ENCODE measurements around the gene HIVEP3.

HIVEP3 gene

DNA sequence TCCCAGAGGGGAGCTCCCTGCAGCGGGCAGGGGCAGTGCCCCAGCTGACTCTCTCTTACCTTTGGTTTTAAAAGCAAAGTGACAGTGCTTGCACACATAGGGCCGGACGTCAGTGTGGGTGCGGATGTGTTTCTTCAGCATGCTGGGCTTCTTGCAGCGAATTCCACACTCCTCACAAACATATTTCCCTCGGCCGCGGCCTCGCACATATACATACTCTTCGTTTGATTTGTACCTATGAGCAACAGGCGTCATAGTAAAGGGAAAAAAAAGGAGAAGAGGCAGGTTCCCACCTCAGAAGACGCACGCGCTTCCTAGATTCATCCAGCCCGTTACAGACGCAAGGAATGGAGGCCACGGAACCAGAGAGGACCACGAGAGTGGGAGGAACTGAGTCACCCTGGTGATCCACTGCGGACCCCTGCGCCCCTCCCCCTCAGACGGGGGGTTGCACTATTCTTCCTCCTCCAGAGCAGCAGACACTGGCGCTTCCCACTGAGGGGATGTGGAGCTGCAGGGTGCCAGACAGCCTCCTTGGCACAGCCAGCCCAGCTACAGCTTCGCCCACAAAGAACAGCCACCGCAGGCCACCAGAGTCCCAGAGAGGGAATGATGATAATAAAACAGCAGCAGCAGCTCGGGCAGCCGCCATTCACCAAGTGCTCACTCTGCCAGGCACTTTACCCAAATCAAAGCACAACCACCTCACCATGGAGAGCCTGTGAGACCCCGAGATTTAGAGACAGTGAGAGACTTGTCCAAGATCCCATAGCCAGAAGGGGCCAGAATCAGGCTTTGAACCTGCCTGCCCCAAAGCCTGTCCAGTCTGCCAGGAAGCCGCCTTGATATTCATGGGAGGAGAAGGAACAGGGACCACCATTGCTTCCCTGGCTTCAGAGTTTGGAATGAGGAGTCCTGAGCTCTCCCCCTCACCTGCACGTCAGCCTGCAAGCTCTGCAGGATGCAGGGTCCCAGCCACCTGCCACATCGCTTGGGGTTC, 393.7 kb downstream of the HIVEP3 start:
- no peak for DNase-seq

DNA sequence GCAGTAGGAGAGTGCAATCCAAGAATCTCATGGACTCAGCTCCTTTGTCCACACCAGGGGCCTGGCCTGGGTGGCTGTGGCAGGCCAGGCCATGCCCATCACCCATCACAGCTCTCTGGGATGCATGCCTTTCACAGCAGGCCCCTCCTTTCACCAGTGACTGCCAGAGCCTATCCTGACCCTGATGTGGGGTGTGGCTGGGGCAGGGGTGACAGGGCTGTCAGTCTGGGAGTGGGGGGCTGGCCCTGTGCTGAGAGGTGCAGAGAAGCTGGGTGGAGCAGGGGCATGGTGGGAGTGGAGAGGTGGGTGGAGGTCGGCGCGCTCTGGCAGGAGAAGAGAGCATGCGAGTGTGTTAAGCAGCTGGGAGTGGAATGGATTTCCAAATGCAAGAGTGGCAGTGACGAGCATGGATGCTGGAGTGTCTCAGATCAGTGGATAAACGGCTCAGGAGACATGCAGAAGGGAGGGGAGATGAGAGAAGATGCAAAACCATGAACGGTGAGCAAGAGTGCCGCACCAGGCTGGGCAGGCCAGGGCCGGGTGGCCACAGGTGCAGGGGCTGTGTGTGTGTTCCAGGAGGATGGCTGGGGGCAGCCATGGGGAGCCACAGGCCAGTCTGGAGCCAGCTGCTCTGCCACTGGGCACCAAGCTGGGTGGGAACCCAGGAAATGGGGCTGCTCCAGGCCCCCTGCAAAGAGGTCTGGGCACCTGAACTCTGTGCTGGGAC, 394.6 kb downstream of the HIVEP3 start:
- no peak for DNase-seq

DNA sequence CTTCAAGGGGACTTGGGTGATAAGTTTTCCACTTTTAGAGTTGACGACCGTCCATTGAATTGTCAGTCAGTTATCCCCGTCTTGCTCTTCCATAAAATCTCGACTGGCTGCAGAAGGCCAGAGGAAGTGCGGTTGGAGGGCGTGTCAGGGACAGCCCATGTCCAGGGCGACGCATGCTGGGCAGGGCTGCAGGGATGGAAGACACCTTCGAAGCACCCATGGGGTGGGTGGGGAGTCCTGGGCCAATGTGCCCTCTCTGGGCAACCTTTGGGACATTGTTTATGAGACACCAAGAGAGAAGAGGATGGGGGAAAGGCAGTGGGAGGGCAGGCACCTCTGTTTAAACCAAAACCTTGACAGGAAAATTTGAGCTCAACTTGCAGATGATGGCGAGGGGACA, 395.7 kb downstream of the HIVEP3 start:
- DNase-seq: no peak

DNA sequence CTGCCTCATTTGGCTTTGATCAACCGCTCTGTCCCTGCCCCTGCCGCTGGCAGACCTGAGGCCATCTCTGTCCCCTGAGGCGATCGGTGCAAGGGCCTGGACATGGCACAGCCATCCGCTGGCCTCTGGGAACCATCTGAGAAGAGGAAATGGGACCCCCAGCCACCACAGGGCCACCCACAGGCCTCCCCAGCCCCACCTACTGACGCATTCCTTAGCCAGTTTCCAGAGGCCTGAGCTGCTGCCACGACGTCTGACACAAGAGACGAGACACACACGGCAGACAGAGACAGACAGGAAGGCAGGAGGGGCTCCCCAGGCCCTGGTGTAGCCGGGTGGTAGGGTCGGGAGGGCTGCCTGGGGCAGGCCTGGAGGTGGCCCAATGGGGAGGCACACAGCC, 397.0 kb downstream of the HIVEP3 start:
- DNase-seq: no peak

DNA sequence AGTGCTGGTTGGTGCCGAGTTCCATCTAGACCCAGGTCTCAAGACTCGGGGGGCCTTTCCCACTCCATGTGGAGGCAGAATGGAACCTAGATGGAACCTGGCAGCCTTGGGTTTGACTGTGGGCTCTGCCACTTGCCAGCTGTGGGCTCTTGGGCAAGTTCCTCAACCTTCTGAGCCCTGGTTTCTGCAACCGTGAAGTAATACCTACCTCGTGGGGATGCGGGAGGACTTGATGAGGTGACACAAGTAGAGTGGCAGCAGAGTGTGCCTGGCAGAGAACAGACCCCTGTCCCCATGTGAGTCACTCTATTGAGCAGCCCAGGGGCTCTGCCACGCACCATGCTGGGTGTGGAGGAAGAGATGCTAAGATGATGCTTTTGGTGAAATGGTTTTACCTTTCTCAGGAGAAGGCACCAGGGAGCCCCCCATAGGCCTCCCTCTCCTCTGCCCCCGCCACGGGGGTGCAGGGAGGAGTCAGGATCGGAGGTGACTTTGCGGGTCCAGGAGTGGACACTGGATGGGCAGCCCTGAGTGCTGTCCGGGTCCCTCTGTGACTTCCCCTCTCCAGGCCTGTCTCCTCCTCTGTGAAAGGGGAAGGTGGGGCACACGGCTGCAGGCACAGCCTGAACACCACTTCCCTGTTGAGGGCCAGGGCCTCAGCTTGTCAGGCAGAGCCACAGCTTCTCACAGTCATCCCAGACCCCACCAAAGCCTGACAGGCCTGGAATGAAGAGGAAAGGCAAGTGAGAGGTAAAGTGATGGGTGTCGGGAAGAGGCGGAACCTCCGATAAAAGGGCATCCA, 397.6 kb downstream of the HIVEP3 start:
- DNase-seq: no peak

DNA sequence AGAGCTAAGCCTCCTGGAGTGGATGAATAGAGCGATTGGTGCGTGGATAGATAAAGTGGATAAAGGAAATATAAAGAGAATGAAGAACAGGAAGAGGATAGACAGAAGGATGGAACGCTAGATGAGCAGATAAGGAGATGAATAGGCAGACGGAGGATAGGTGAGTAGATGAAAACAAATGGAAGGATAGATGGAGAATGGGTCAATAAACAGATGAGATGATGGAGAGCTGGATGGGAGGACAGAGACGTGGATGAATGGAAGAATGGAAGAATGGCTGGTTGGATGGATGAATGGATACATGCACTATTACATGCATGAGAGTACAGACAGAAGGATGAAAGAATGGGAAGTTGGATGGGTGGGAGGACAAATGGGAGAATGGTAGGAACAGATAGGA, 399.1 kb downstream of the HIVEP3 start:
- no peak for DNase-seq

DNA sequence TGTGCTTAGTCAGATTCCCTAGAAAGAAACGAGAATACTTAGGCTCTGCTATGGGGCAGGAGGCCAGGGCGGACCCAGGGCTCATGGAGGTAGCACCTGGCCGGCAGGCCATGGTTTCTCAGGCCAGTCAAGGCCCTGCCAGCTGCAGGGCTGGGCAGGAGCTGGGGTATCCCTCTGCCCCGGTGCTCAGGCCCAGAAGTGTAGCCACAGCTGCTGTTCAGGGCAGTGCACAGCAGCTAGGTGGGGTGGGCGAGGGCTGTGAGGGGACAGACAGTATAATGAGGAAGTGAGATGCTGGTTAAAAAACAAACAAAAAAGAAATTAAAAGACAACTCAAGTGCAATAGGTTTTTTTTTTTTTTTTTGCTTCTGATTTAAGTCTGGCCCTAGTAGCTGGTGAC, 400.3 kb downstream of the HIVEP3 start:
- DNase-seq: no peak

DNA sequence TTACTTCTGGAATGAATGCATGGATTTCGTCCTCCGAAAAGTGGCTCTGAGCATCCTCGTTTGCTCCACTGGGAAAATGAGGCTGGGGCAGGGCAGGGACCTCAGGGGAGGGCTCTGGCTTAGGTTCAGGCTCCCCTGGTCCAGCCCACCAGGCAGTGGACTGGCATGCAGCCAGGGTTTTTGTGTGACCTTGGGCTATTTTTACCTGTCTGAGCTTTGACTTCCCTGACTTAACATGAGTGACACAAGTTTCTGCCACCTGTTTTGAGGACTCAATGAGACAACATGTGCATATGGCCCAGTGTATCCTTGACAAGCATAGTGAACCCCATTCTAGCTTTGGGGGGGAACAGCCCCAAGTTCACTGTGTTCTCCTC, 401.7 kb downstream of the HIVEP3 start:
- no peak for DNase-seq

DNA sequence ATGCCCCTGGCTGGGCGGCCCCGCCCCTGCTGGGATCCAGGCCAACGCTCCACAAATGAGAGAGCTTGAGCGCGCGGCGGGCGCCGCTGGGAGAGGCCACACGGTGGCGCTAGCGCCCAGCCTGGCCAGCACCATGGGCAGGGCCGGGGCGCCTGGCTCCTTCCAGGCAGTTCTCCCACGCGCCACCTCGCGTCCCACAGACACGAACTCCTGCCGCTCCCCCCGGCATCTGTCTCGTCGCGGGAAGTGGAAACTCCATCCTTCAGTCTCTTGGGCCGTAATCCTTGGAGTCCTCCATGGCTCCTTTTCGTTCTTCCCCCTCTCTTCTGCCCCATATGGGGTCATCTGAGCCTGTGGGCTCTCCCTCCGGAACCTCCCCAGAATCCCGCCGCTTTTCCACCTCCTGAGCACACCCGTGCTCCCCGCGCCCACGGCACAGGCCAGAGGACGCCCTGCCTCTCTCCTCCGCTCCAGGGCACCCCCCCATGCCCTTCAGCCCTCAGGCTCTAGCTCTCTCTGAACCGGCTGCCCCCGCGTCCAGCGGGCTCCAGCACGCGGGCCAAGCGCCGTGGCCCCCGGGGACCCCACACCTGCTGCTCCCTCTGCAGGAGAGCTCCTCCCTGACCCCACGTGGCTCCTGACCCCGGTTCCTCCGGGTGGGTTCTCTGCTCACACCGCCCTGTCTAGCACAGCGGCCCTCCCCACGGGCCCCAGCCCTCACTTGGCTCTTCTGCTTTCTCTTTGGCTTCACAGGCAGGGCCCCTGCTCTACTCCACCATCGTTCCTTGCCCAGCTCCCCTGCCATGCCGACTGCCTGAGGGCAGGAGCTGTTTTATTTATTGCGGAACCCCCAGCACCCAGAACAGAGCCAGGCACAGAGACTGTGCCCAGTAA, 402.3 kb downstream of the HIVEP3 start:
- peak; percentile 82 for DNase-seq

DNA sequence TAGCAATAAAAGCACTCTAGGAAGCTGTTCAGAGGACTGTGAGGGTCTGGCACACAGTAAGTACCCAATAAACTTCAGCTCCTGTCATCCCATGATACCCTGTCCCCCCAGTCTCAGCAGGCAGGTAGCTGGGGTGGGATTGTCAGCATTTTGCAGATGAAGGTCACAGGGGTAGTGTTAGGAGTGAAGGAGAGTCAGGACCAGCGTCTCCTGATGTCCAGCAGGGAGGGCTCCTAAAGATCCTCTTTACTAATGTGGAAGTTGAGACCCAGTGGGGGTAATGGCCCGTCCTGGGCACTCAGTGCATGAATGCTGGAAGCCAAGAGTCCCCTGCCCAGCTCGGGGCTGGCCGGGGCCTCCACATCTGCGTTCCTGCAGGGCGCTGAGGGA, 402.9 kb downstream of the HIVEP3 start:
- DNase-seq: no peak

DNA sequence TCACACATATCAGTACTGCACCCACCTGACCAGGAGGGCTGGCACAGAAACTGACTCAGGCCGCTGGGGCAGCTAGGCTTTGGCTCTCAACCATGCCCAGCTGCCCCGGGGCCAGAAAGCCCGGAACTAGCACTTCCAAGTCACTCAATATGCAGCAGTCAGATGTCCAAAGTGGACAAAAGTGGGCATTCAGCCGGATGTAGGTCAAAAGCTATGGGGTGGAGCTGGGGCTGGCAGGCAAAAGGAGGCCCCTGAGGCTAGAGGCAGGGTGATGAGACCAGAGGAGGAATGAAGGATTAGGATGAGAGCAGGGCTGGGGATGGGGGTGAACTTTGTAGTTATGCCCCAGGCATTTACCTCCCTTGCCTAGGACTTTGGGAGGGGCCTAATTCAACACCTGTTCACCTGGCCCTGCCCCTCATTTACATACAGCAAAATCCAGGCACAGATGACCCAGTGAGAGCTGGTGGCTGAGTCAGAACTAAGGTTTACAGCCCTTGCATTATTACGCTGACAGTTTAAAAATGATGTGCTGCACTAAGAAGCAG, 403.5 kb downstream of the HIVEP3 start:
- no peak for DNase-seq

DNA sequence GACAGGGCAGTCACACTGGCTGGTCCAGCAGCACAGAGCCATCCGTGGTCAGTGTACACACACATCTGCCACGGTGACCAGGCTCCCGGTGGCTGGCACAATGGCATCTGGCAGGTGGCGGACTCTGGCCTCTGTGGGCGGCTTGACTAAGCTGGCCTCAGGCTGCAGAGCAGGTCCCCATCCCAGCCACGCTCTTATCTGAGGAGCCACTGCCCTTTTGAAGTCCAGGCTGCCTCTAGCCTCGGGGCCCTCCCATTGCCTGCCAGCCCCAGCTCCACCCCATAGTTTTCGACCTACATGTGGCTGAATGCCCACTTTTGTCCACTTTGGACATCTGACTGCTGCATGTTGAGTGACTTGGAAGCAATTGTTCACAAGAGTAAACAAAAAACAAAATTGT, 404.3 kb downstream of the HIVEP3 start:
- no peak for DNase-seq

DNA sequence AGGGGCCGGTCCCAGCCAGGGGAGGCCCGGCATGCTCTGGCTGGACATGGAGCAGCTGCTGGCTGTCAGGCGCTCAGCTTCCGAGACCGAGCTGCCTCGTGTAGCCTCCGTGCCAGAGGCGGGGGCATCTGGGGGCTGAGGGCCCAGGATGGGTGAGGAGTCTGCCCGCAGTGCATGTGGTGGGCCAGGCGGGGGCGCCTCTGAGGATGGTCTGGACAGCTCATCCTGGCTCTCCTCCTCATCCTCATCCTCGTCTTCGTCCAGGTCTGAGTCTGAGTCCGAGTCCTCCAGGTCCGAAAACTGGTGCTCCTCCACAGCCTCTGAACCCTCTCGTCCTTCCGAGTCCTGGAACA, 405.4 kb downstream of the HIVEP3 start:
- DNase-seq: peak; percentile 29

DNA sequence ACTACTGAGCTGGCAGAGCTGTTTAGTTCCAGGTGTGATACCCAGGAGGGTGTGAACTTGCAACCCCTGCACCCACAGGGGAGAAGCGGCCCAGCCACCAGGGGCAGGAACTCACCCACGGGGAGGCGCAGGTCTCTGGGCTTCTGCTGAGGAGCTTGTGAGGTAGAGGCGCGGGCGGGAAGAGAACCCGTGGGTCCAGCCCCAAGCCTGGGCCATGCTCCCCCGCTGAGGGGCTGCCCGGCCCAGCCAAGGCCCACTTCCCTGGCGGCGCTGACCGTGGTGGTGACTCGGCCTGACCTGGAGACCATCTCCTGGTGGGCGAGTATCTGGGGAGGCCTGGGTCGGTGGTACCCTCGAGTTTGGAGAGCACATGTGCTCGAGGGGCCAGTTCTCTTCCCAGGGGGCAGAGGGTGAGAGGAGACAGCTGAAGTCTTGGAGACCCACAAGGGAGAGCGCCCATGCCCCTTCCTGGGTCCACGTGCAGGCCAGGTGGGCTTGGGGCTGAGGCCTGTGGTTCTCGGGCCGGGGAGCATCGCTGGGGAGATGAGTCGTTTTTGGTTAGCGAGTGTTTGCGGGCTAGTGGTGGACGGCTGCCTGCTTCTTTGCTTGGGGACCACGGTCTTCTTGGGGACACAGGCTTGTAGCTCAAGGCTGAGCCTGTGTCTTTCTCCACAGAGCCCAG, 405.9 kb downstream of the HIVEP3 start:
- DNase-seq: no peak

DNA sequence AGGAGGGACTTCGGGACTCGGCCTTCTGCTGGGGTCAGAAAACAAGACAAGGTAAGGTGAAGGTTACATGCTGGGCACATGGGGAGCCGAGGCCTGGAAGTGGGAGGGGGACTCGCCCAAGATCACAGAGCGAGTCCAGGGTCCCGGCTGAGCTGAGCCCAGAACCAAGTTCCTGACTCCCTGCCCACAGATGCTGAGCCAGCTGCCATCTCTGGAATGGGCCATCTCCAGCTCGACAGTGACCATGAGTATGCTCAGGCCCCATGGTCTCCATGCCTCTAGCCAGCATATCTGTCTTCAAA, 407.5 kb downstream of the HIVEP3 start:
- DNase-seq: no peak

DNA sequence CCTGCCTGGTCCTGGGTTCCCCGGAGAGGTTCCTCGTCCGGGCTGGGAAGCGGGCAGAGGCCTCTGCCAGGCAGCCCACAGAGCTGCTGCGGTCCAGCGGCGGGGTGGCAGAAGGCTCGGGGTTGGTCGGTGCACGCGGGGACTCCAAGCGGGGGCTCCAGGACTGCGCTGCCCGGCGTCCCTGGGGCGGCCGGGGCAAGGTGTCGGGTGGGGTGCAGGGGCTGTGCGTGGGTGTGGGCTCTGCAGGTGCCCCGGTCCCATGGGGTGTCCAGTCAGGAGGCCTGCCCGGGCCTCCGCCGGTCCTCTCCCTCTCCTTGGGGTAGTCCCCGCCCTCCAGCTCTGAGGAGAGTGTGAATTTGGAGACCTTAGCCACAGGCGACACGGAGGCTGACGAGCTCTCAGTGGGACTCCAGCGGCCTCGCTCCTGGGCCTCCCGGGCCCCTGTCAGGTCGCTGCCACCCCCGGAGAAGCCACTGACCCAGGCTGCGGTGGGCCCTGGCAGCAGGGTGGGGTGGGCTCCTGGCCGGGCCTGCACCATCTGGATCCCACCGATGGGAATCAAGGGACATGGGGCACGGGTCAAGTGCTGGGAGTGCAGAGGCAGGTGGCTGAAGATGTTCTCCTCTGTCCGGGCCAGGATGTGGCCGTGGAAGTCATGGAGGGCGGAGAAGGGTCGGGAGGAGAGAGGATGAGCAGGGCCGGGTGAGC, 408.0 kb downstream of the HIVEP3 start:
- DNase-seq: no peak

DNA sequence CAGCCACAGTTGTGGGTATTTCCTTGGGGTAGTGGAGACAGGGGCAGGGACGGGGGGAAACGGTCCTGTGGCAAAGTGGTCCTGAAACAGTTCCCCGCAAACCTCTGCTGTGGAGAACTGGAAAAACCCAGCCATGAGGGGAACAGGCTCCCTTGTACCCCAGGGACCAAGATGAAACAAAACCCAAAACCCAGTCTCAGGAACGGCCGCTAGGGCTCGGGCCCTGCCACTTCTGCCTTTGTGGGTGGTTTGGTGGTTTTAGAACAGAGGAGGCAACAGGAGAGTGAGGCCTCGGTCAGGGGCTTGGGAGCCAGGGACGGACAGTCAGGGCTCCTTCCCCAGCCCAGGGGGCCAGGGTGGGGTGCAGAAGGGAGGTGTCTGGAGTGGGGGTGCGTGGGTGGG, 409.5 kb downstream of the HIVEP3 start:
- no peak for DNase-seq

DNA sequence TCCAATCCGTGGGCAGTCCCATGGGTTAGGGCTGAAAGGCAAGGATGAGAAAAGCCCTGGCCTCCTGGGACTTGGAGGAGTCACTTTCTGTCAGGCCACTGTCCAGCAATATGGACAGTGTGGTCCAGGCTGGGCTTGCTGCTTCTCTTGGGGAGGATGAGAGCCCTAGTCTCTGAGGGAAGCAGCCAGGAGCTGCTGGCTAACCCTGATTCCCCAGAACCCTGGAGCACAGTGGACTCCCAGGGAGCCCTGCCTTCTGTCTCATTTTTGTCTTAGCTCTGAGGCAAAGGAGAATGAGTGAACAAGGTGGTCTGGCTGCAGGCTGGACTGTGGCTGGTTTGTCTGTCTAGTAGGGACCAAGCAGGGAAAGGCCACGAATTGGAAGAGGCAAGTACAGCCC, 410.4 kb downstream of the HIVEP3 start:
- DNase-seq: no peak

DNA sequence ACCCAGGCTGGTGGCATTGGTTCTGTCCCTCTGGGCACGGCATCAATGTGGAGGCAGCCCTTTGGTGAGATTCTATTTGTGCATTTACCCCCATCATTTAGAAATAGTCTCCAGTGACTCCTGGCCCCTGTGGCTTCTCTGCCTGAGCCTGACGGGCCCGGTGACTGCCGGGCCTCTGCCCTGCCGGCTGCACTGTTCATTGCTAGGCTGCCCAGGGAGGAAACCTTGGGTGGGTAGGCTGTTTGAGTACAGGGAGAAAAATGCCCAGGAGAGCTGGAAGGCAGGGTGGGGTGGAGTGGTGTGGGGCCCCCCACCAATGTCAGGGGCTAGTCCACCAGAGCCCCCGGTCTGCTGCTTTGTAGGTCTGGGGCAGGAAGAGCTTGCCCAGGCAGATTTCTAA, 410.9 kb downstream of the HIVEP3 start:
- no peak for DNase-seq

DNA sequence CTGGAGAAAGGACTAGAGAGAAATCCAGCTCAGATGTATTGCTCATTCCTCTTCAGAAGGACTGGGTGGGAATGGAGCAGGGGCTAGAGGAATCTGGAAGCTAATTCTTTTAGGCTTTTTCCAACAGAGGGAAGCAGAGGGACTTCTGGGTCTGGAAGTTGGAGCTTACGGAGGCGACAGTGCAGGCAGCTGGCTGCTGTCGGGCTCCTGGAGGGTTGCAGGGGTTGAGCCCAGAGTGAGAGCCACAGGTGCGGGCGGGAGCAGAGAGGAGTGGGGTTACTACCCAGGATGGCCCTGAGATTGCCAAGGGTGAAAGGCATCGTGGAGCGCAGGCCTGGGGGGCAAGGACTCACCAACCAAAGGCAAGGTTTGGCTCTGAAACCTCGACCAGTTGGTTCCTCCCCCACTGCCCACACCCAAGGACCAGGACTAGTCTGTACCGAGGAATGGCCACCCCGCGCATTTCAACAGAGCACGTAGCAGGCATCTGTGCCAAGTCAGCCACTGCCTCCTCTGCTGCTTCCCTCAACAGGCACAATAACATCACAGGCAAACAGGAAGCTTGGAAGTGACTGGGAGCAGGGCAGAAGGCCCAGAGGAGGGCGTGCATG, 411.5 kb downstream of the HIVEP3 start:
- no peak for DNase-seq

Data from hematopoietic multipotent progenitor cell treated with erythropoietin and hydrocortisone succinate and interleukin-3 and kit ligand, for 6 days (in vitro differentiated cells).